GM19025 (cell line): ENCODE results near the gene USP21.

Source experiments
- ATAC-seq: cut with Tn5 transposase; IDR thresholded peaks from one replicate; pipeline ENCODE4 v1.9.1; 2021; ENCODE audit warnings: mild to moderate bottlenecking, low read depth, moderate library complexity; ENCODE audit not compliant: unreplicated experiment

The USP21 gene

DNA sequence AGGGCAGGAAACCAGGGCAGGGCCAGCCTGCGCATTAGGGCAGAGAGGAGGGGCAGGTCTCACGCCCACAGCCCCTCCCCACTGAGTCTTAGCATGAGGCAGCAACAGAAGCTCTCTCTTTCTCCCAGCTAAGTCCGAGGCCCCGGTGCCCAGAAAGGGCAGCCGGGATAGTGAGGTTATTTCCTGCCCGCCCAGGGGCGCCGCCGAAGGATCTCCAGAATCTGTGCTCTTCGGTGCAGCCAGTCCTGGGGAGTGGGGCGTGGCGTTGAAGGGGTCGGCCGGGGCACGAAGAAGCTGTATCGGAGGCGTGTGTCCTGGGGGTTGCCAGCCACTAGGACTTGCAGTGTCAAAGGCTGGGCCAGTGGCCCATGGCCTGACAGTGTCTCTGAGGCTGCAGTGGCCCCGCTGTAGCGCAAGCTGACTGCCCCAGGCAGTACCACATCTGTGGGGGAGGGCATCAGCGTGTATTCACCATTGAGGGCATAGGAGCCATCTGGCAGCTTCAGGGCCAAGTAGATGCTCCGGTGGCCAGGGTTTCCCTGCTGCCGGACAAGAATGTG, 31.7 kb downstream of the USP21 start:
- no peak for ATAC-seq

- ATAC-seq = no peak
Observed at GRCh38 chr1:161191971-161192370, 32.7 kb downstream of the USP21 start.

- ATAC-seq = no peak
Observed at GRCh38 chr1:161192476-161193465, 33.5 kb downstream of the USP21 start.

- ATAC-seq = no peak
Observed at GRCh38 chr1:161193561-161194235, 34.4 kb downstream of the USP21 start.

- peak; percentile 55 for ATAC-seq
Observed at GRCh38 chr1:161195171-161195570, 35.9 kb downstream of the USP21 start.

- ATAC-seq = no peak
Observed at GRCh38 chr1:161196111-161196510, 36.8 kb downstream of the USP21 start.

DNA sequence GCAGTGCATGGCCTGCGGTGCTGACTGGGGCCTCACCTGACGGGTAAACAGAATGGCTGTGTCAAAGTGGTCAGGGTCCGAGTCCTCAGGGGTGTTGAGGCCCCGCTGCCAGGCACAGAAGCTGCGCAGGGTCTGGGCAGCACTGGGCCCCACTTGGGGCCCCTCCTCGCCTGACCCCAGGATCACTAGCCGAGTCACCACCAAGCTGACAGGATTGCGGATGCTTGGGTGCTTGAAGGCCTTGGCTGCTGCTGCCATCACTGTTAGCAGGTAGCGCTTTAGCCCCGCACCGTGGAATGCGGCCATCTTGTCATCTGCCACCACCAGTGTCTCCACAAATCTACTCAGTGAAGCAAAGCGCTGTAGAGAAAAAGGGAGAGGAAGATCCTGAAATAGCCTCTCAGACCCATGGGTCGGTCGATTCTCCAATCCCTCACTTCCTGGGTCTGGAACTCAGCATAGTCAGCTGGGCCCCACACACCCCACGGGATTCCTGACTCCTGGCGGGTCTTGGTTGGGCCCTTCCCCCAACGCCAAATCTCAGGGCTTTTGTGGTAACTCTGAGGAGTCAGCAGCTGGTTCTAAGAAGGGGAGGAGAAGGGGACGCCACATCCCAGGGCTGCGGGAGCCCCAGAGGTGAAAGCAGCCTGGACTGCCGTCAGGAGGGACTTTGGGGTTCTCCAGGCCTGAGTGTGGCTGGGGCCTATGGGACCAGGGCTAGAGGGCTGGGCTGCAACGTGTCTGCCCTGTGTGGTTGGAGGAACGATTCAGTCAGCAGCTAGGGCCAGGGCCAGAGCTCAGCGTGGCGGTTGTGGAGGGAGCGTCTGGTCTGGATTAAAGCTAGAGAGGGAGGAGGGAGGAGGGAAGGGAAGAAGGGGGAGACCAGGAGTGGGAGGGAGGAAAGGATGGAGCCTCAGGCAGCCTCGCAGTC, 37.5 kb downstream of the USP21 start:
- no peak for ATAC-seq

DNA sequence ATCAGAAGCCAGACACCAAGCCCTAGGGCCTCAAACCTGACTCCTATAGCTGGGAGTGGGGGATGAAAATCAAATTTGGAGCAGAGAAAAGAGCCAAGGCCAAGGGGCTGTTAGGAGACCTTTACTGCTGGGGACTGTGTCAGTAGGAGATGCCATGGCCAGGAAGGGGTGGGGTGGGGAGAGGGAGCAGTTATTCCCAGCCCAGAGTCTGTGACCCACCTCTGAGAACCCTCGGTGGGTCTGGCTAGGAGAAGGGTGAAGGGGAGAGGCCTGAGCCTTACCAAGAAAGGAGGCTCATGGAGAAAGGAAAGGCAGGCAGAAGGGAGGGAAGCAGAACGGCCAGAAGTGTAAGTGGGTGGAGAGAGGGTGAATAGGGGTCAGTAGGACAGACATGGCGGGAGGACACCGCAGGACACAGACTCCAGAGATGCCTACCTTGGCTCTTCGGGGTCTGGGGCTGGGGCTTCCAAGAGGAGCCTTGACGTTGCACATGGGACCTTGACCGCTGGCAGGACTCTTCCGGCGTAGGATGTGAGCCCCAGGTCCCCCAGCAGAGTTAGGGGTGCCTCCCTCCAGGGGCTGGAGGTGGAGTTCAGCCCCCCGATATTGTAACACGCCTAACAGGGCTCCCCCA, 38.4 kb downstream of the USP21 start:
- no peak for ATAC-seq

DNA sequence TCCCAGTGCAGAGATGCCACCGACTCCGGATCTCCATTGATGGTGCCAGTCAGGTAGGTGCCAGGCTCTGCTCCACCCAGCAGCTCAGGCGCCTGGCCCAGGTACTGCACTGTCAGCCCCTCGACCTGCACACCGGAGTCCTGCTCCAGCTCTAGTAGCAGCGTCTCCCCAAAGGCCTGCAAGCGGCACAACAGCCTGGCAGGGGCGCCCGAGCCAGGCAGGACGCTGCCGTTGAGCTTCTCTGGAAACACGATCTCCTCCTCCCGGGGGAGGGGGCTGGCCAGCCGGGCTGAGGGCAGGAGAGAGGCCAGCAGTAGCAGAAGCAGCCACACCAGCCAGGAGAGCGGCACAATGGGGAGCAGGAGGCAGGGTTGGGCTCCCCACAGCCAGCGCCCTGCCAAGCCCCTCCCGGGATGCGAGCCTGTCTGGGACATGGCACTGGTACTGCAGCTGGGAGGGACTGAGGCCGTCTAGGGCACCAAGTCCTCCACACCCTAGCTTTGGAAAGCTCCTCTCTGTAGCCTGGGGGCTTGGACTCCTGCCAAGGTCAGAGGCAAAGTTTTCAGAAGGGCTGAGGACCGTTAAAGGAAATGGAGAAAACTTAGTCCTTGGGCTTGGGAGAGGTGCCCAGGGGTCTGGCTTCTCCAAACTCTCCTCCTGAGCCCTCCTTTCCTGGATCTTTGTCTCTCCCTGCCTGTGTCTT, 39.0 kb downstream of the USP21 start:
- no peak for ATAC-seq

- no peak for ATAC-seq
Observed at GRCh38 chr1:161198897-161199431, 39.7 kb downstream of the USP21 start, which contains the start of gene ADAMTS4. ADAMTS4 (minus strand) TSS chr1:161199054; CDS start chr1:161198627, 427 bp downstream.

GRCh38 chr1:161199506-161200139, 40.3 kb downstream of the USP21 start:
- no peak for ATAC-seq

GRCh38 chr1:161200421-161200991, 41.2 kb downstream of the USP21 start:
- ATAC-seq = no peak

GRCh38 chr1:161200992-161201835, 41.9 kb downstream of the USP21 start:
- no peak for ATAC-seq

GRCh38 chr1:161201836-161202712, 42.8 kb downstream of the USP21 start, which contains the start of gene NDUFS2:
NDUFS2 (plus strand) TSS chr1:161202367; CDS start chr1:161202386, 19 bp downstream.
- ATAC-seq = peak; percentile 99

- ATAC-seq = no peak
Observed at GRCh38 chr1:161206411-161207140, 47.3 kb downstream of the USP21 start.
